Left lung (tissue), 10 donors: ENCODE data around the gene PDHX. TPM values are rescaled to one million over a fixed set of nuclear protein-coding genes. Genes with fewer than 3 reads are reported as not detected.
A peak's percentile ranks its signal among the peaks of the same experiment; 100 is the strongest.

Experiments
- ATAC-seq: fragments of 200-7000 bp; cut with Tn5 transposase; one replicate; pipeline ENCODE4 v1.9.1; 2020; ENCODE audit warnings: moderate library complexity
- DNase-seq, 4 donors: peaks; one replicate each; pipeline ENCODE4 v3.0.0-alpha.2; 2013 to 2020
- H3K27ac ChIP-seq, 2 donors: fragments of 200-600 bp; sonication (generic) in 1 of 2; one replicate each; pipeline versions ENCODE4 v1.5.0 to v1.8.0; 2020 to 2021
- H3K27me3 ChIP-seq, 2 donors: fragments of 200-600 bp; sonication (generic) in 1 of 2; one replicate each; pipeline versions ENCODE4 v1.5.0 to v1.8.0; 2020 to 2021
- H3K36me3 ChIP-seq, 2 donors: fragments of 200-600 bp; sonication (generic) in 1 of 2; one replicate each; pipeline versions ENCODE4 v1.5.0 to v1.8.0; 2020 to 2021
- H3K4me1 ChIP-seq, 2 donors: fragments of 200-600 bp; one replicate each; pipeline ENCODE4 v1.8.0; 2021
- H3K4me3 ChIP-seq, 2 donors: fragments of 200-600 bp; sonication (generic) in 1 of 2; one replicate each; pipeline versions ENCODE4 v1.5.0 to v1.8.0; 2020 to 2021; ENCODE audit warnings: mild to moderate bottlenecking in 1 of 2
- H3K9me3 ChIP-seq, 2 donors: fragments of 200-600 bp; sonication (generic) in 1 of 2; one replicate each; pipeline versions ENCODE4 v1.5.0 to v1.8.0; 2020 to 2021
- CTCF ChIP-seq, 2 donors: fragments of 200-600 bp; sonication (generic) in 1 of 2; IDR thresholded peaks; one replicate each; pipeline versions ENCODE4 v1.5.0 to v1.8.0; 2021; ENCODE audit warnings: antibody characterized with exemption in 2 of 2
- intact Hi-C, 2 donors: fragments of 100-400 bp; cut with DNase I; formaldehyde crosslinking; loops; one replicate each; pipeline versions ENCODE4 v1.11.2 to v1.14.2; 2022
- polyA plus RNA-seq, 6 donors: library from polyadenylated mRNA; unstranded; fragments of 120-200 nt; gene quantifications; one replicate each; pipeline ENCODE4 v1.2.1, GENCODE V29; 2013; ENCODE audit not compliant: insufficient read length in 6 of 6
- total RNA-seq, 2 donors: library from RNA; stranded (reverse); fragmentation: NEBNext Ultra II Directional; extraction: Animal tissue kit (Norgen Biotek cat#: 25700); gene quantifications; one replicate each; pipeline ENCODE4 v1.2.1, GENCODE V29; 2021
- donor health status: DM: no; HTN: yes; CAD: no.
- donor health status: DM: no; HTN: no; CAD: no.

PDHX gene
- total and polyA plus RNA-seq, 8 donors: 31.8 to 41.7 (median 35.0) TPM

GRCh38 chr11:34929794-34930763, 13.7 kb downstream of the PDHX start:
- Histone ChIP-seq H3K27me3 (no peaks in the 10 kb centered on the region), H3K36me3 (peaks cover 0 to 15% of the 10 kb centered on the region in 2 donors), H3K4me1 (peaks cover 10 to 39% of the 10 kb centered on the region in 2 donors), H3K9me3 (no peaks in the 10 kb centered on the region), H3K27ac (no peak overlapping the region), H3K4me3 (no peak overlapping the region)
- intact Hi-C loops: loop anchor here in 1 of 2 donors (10.0 kb wide), 1 partner anchor 465 kb away; no protein-coding TSS in a partner anchor
- TF ChIP-seq CTCF (IDR thresholded peaks at IDR 0.05): no peak
- peak; percentile 57 for ATAC-seq
- no peak for DNase-seq

DNA sequence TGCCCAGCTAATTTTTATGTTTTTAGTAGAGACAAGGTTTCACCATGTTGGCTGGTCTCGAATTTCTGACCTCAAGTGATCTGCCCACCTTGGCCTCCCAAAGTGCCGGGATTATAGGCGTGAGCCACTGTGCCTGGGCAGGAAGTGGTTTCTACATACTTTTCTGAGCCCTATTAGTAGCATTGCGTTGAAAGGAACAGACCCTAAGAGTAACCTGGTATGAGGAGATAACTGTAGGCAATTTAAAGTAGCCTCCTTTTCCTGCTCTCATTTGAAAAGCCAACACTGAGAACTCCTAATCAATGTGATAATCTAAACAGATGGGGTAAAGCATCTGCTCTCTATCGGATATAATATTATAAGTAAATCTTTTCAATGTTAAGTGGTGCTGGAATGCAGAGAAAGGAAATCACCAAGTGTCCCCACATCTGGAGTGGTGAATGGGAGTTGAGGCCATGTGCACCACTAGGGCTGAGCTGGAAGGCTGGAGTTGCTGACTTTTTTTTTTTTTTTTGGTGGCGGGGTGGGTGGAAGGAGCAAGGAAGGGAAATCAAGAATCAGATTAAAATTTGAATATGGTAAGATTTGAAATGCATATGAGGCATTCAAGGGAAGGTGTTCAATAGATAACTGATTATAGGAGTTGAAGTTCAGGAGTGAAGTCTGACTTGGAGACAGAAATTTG, 20.7 kb downstream of the PDHX start:
- H3K36me3 ChIP-seq: peaks cover 0 to 20% of the 10 kb centered on the region in 2 donors
- no peak overlapping the region for H3K4me3 ChIP-seq
- no peaks in the 10 kb centered on the region for H3K27me3 ChIP-seq
- no peaks in the 10 kb centered on the region for H3K4me1 ChIP-seq
- DNase-seq: no peak
- intact Hi-C loops: no loop called here
- H3K9me3 ChIP-seq: no peaks in the 10 kb centered on the region
- no peak for ATAC-seq
- TF ChIP-seq CTCF (IDR thresholded peaks at IDR 0.05): no peak
- H3K27ac ChIP-seq: no peak overlapping the region

DNA sequence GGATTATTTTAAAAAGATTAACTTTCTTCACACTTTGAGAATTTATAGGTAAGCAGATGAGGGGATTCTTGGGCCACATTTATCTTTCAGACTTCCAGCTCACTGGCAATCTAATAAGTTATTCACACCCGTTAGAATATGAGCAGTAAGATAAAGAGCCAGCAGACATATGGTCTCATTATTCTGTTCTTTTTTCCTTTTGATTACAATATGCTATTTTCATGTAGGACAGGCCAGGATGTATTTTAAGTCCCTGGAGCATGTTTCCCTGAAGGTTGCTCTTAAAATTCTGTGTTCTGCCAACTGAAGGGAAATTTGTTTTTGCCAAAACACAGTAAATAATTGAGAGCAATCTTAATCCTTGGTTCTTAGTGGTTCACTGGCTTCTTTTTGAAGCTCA, 22.2 kb downstream of the PDHX start:
- DNase-seq (no peak), ATAC-seq (no peak)
- intact Hi-C loops: no loop called here
- Histone ChIP-seq H3K27me3 (no peaks in the 10 kb centered on the region), H3K27ac (no peak overlapping the region), H3K4me1 (no peaks in the 10 kb centered on the region), H3K36me3 (peaks cover 0 to 5% of the 10 kb centered on the region in 2 donors), H3K4me3 (no peak overlapping the region), H3K9me3 (no peaks in the 10 kb centered on the region)
- TF ChIP-seq CTCF (IDR thresholded peaks at IDR 0.05): no peak

- TF ChIP-seq CTCF (IDR thresholded peaks at IDR 0.05): no peak
- Histone ChIP-seq H3K27ac (no peak overlapping the region), H3K36me3 (peaks cover 0 to 5% of the 10 kb centered on the region in 2 donors), H3K4me1 (no peaks in the 10 kb centered on the region), H3K27me3 (no peaks in the 10 kb centered on the region), H3K4me3 (no peak overlapping the region), H3K9me3 (peaks cover 0 to 6% of the 10 kb centered on the region in 2 donors)
- DNase-seq (peak in 1 of 4 donors; percentile 18), ATAC-seq (peak; percentile 79)
- intact Hi-C loops: no loop called here
Measured at GRCh38 chr11:34940026-34940677, 23.7 kb downstream of the PDHX start.
